WTC11 (cell line): ENCODE results near the gene CENPVL1. TPM values are rescaled to one million over a fixed set of nuclear protein-coding genes. Genes with fewer than 3 reads are reported as not detected.

ENCODE experiments used
- ATAC-seq: fragments of 200-7000 bp; cut with Tn5 transposase; 2 replicates; pipeline ENCODE4 v1.10.0; 2021; ENCODE audit warnings: mild to moderate bottlenecking, moderate library complexity
- CTCF ChIA-PET: fragments of 300-600 bp; sonication (Branson Sonifier 250); formaldehyde crosslinking; loops from one replicate; lab custom pipeline; 2021; ENCODE audit warnings: antibody characterized with exemption; lab: Charles Lee
- POLR2A ChIA-PET: fragments of 350-600 bp; sonication (Branson Sonifier 250); formaldehyde crosslinking; loops from one replicate; lab custom pipeline; 2021; ENCODE audit warnings: antibody characterized with exemption; lab: Charles Lee
- DNase-seq: peaks from one replicate; pipeline ENCODE4 v3.0.0; 2021; ENCODE audit warnings: low spot score
- H3K27ac Mint-ChIP-seq: 2 replicates; pipeline ENCODE4 v1.8.0; 2021; ENCODE audit warnings: mixed read lengths
- H3K27me3 Mint-ChIP-seq: 2 replicates; pipeline ENCODE4 v1.8.0; 2021; ENCODE audit warnings: low read depth, mild to moderate bottlenecking, moderate library complexity, mixed read lengths
- H3K36me3 Mint-ChIP-seq: 2 replicates; pipeline ENCODE4 v1.8.0; 2021; ENCODE audit warnings: mixed read lengths
- H3K4me1 Mint-ChIP-seq: 2 replicates; pipeline ENCODE4 v1.8.0; 2022; ENCODE audit warnings: mixed read lengths
- H3K4me3 Mint-ChIP-seq: 2 replicates; pipeline ENCODE4 v1.8.0; 2021; ENCODE audit warnings: mild to moderate bottlenecking, moderate library complexity, mixed read lengths
- H3K9me3 Mint-ChIP-seq: 2 replicates; pipeline ENCODE4 v1.8.0; 2021; ENCODE audit warnings: mixed read lengths
- ELF4 ChIP-seq: sonication (generic); formaldehyde crosslinking; IDR thresholded peaks from 2 replicates; pipeline ENCODE4 v1.8.1; 2022; ENCODE audit warnings: low read depth, mild to moderate bottlenecking, moderate library complexity, missing genetic modification reagents
- ESRRA ChIP-seq: sonication (generic); formaldehyde crosslinking; IDR thresholded peaks from 2 replicates; pipeline ENCODE4 v1.8.1; 2022; ENCODE audit warnings: mild to moderate bottlenecking, missing genetic modification reagents, borderline replicate concordance
- JAZF1 ChIP-seq: fragments of 250-450 bp; sonication (Bioruptor Pico); IDR thresholded peaks from 2 replicates; pipeline ENCODE4 v1.9.0; 2021; ENCODE audit warnings: moderate library complexity, mild to moderate bottlenecking, inconsistent platforms
- JUN ChIP-seq: sonication (generic); formaldehyde crosslinking; IDR thresholded peaks from 2 replicates; pipeline ENCODE4 v1.8.0; 2023; ENCODE audit warnings: mild to moderate bottlenecking, missing genetic modification reagents
- KAT7 ChIP-seq: sonication (generic); formaldehyde crosslinking; IDR thresholded peaks from 2 replicates; pipeline ENCODE4 v1.8.1; 2023; ENCODE audit warnings: missing genetic modification reagents, mild to moderate bottlenecking, borderline replicate concordance
- NR3C1 ChIP-seq: sonication (generic); formaldehyde crosslinking; conservative IDR thresholded peaks from 2 replicates; pipeline ENCODE4 v1.8.1; 2023; ENCODE audit warnings: low read depth, mild to moderate bottlenecking, missing genetic modification reagents
- SMAD3 ChIP-seq: sonication (generic); formaldehyde crosslinking; IDR thresholded peaks from 2 replicates; pipeline ENCODE4 v1.8.0; 2022; ENCODE audit warnings: missing genetic modification reagents, mild to moderate bottlenecking, borderline replicate concordance
- SMAD4 ChIP-seq: sonication (generic); formaldehyde crosslinking; IDR thresholded peaks from 2 replicates; pipeline ENCODE4 v1.8.0; 2022; ENCODE audit warnings: mild to moderate bottlenecking, missing genetic modification reagents
- TEAD4 ChIP-seq: sonication (generic); formaldehyde crosslinking; IDR thresholded peaks from 2 replicates; pipeline ENCODE4 v1.8.0; 2022; ENCODE audit warnings: mild to moderate bottlenecking, missing genetic modification reagents
- ZBTB21 ChIP-seq: sonication (generic); formaldehyde crosslinking; IDR thresholded peaks from 2 replicates; pipeline ENCODE4 v1.8.1; 2023; ENCODE audit warnings: mild to moderate bottlenecking, missing genetic modification reagents, borderline replicate concordance
- ZNF263 ChIP-seq: sonication (generic); formaldehyde crosslinking; IDR thresholded peaks from 2 replicates; pipeline ENCODE4 v1.8.1; 2022; ENCODE audit warnings: low read depth, mild to moderate bottlenecking, moderate library complexity, missing genetic modification reagents
- ZNF671 ChIP-seq: fragments of 250-450 bp; sonication (Bioruptor Pico); IDR thresholded peaks from 2 replicates; pipeline ENCODE4 v1.8.0; 2021; ENCODE audit warnings: mild to moderate bottlenecking
- total RNA-seq: library from RNA; stranded (reverse); gene quantifications from 3 replicates; pipeline ENCODE4 v1.2.3, GENCODE V29; 2021
- TF ChIP-seq, protein P1 (sequence below): fragments of 250-450 bp; sonication (Bioruptor Pico); IDR thresholded peaks from 2 replicates; pipeline ENCODE4 v1.9.0; 2021; ENCODE audit warnings: mild to moderate bottlenecking
- TF ChIP-seq, protein P2 (sequence below): sonication (generic); formaldehyde crosslinking; IDR thresholded peaks from 2 replicates; pipeline ENCODE4 v1.8.1; 2022; ENCODE audit warnings: missing genetic modification reagents, borderline replicate concordance
- TF ChIP-seq, protein P3 (sequence below): sonication (generic); formaldehyde crosslinking; IDR thresholded peaks from 2 replicates; pipeline ENCODE4 v1.8.1; 2023; ENCODE audit warnings: mild to moderate bottlenecking, missing genetic modification reagents, borderline replicate concordance
- TF ChIP-seq, protein P4 (sequence below): sonication (generic); formaldehyde crosslinking; IDR thresholded peaks from 2 replicates; pipeline ENCODE4 v1.8.0; 2022; ENCODE audit warnings: mild to moderate bottlenecking, missing genetic modification reagents
- TF ChIP-seq, protein P5 (sequence below): sonication (generic); formaldehyde crosslinking; IDR thresholded peaks from 2 replicates; pipeline ENCODE4 v1.8.0; 2023; ENCODE audit warnings: mild to moderate bottlenecking, missing genetic modification reagents
- TF ChIP-seq, protein P6 (sequence below): sonication (generic); formaldehyde crosslinking; IDR thresholded peaks from 2 replicates; pipeline ENCODE4 v1.8.0; 2022; ENCODE audit warnings: mild to moderate bottlenecking, missing genetic modification reagents
- TF ChIP-seq, protein P7 (sequence below): sonication (generic); formaldehyde crosslinking; IDR thresholded peaks from 2 replicates; pipeline ENCODE4 v1.8.0; 2022; ENCODE audit warnings: missing genetic modification reagents
- TF ChIP-seq, protein P8 (sequence below): sonication (generic); formaldehyde crosslinking; IDR thresholded peaks from 2 replicates; pipeline ENCODE4 v1.8.0; 2023; ENCODE audit warnings: missing genetic modification reagents, mild to moderate bottlenecking, borderline replicate concordance

CENPVL1 gene
- total RNA-seq, 1 experiment from 2014 or later, result 3.5 TPM

DNA sequence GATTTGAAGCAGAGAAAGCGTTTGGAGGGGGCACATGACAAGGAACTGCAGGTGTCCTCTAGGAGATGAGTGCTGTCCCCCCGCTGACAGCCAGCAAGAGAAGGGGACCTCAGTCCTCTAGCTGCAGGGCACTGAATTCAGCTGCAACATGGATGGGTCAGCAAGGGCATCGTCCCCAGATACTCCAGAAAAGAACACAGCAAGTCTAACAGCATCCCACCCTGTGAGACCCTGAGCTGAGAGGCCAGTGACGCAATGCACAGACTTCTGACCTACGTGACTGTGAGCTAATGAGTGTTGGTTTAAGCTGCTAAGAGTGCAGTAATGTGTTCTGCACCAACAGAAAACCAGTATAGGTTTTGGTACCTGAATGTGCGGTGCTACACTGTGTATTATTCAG lies 16.1 kb upstream of the CENPVL1 start:
- DNase-seq, result no peak
- H3K9me3 Mint-ChIP-seq, result no peaks in the 10 kb centered on the region
- H3K36me3 Mint-ChIP-seq, result no peaks in the 10 kb centered on the region
- H3K27ac Mint-ChIP-seq, result no peak overlapping the region
- TF ChIP-seq, protein P1, sequence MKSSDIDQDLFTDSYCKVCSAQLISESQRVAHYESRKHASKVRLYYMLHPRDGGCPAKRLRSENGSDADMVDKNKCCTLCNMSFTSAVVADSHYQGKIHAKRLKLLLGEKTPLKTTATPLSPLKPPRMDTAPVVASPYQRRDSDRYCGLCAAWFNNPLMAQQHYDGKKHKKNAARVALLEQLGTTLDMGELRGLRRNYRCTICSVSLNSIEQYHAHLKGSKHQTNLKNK (CRISPR knock-in tag), result no peak
- TF ChIP-seq, protein P2, sequence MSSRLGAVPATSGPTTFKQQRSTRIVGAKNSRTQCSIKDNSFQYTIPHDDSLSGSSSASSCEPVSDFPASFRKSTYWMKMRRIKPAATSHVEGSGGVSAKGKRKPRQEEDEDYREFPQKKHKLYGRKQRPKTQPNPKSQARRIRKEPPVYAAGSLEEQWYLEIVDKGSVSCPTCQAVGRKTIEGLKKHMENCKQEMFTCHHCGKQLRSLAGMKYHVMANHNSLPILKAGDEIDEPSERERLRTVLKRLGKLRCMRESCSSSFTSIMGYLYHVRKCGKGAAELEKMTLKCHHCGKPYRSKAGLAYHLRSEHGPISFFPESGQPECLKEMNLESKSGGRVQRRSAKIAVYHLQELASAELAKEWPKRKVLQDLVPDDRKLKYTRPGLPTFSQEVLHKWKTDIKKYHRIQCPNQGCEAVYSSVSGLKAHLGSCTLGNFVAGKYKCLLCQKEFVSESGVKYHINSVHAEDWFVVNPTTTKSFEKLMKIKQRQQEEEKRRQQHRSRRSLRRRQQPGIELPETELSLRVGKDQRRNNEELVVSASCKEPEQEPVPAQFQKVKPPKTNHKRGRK (CRISPR knock-in tag), result no peak
- TF ChIP-seq JAZF1 (no peak), ZNF263 (no peak), KAT7 (CRISPR knock-in tag) (no peak), SMAD3 (CRISPR knock-in tag) (no peak), ZNF671 (CRISPR knock-in tag) (no peak), ESRRA (no peak), SMAD4 (CRISPR knock-in tag) (no peak), JUN (CRISPR knock-in tag) (no peak), ZBTB21 (CRISPR knock-in tag) (no peak), NR3C1 (CRISPR knock-in tag) (no peak), ELF4 (CRISPR knock-in tag) (no peak), TEAD4 (no peak)
- TF ChIP-seq, protein P3, sequence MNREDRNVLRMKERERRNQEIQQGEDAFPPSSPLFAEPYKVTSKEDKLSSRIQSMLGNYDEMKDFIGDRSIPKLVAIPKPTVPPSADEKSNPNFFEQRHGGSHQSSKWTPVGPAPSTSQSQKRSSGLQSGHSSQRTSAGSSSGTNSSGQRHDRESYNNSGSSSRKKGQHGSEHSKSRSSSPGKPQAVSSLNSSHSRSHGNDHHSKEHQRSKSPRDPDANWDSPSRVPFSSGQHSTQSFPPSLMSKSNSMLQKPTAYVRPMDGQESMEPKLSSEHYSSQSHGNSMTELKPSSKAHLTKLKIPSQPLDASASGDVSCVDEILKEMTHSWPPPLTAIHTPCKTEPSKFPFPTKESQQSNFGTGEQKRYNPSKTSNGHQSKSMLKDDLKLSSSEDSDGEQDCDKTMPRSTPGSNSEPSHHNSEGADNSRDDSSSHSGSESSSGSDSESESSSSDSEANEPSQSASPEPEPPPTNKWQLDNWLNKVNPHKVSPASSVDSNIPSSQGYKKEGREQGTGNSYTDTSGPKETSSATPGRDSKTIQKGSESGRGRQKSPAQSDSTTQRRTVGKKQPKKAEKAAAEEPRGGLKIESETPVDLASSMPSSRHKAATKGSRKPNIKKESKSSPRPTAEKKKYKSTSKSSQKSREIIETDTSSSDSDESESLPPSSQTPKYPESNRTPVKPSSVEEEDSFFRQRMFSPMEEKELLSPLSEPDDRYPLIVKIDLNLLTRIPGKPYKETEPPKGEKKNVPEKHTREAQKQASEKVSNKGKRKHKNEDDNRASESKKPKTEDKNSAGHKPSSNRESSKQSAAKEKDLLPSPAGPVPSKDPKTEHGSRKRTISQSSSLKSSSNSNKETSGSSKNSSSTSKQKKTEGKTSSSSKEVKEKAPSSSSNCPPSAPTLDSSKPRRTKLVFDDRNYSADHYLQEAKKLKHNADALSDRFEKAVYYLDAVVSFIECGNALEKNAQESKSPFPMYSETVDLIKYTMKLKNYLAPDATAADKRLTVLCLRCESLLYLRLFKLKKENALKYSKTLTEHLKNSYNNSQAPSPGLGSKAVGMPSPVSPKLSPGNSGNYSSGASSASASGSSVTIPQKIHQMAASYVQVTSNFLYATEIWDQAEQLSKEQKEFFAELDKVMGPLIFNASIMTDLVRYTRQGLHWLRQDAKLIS, result no peak
- TF ChIP-seq, protein P4, sequence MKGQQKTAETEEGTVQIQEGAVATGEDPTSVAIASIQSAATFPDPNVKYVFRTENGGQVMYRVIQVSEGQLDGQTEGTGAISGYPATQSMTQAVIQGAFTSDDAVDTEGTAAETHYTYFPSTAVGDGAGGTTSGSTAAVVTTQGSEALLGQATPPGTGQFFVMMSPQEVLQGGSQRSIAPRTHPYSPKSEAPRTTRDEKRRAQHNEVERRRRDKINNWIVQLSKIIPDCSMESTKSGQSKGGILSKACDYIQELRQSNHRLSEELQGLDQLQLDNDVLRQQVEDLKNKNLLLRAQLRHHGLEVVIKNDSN (CRISPR knock-in tag), result no peak
- TF ChIP-seq, protein P5, sequence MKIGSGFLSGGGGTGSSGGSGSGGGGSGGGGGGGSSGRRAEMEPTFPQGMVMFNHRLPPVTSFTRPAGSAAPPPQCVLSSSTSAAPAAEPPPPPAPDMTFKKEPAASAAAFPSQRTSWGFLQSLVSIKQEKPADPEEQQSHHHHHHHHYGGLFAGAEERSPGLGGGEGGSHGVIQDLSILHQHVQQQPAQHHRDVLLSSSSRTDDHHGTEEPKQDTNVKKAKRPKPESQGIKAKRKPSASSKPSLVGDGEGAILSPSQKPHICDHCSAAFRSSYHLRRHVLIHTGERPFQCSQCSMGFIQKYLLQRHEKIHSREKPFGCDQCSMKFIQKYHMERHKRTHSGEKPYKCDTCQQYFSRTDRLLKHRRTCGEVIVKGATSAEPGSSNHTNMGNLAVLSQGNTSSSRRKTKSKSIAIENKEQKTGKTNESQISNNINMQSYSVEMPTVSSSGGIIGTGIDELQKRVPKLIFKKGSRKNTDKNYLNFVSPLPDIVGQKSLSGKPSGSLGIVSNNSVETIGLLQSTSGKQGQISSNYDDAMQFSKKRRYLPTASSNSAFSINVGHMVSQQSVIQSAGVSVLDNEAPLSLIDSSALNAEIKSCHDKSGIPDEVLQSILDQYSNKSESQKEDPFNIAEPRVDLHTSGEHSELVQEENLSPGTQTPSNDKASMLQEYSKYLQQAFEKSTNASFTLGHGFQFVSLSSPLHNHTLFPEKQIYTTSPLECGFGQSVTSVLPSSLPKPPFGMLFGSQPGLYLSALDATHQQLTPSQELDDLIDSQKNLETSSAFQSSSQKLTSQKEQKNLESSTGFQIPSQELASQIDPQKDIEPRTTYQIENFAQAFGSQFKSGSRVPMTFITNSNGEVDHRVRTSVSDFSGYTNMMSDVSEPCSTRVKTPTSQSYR (CRISPR knock-in tag), result no peak
- TF ChIP-seq, protein P6, sequence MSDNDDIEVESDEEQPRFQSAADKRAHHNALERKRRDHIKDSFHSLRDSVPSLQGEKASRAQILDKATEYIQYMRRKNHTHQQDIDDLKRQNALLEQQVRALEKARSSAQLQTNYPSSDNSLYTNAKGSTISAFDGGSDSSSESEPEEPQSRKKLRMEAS, result no peak
- TF ChIP-seq, protein P7, sequence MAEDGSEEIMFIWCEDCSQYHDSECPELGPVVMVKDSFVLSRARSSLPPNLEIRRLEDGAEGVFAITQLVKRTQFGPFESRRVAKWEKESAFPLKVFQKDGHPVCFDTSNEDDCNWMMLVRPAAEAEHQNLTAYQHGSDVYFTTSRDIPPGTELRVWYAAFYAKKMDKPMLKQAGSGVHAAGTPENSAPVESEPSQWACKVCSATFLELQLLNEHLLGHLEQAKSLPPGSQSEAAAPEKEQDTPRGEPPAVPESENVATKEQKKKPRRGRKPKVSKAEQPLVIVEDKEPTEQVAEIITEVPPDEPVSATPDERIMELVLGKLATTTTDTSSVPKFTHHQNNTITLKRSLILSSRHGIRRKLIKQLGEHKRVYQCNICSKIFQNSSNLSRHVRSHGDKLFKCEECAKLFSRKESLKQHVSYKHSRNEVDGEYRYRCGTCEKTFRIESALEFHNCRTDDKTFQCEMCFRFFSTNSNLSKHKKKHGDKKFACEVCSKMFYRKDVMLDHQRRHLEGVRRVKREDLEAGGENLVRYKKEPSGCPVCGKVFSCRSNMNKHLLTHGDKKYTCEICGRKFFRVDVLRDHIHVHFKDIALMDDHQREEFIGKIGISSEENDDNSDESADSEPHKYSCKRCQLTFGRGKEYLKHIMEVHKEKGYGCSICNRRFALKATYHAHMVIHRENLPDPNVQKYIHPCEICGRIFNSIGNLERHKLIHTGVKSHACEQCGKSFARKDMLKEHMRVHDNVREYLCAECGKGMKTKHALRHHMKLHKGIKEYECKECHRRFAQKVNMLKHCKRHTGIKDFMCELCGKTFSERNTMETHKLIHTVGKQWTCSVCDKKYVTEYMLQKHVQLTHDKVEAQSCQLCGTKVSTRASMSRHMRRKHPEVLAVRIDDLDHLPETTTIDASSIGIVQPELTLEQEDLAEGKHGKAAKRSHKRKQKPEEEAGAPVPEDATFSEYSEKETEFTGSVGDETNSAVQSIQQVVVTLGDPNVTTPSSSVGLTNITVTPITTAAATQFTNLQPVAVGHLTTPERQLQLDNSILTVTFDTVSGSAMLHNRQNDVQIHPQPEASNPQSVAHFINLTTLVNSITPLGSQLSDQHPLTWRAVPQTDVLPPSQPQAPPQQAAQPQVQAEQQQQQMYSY, result no peak
- TF ChIP-seq, protein P8, sequence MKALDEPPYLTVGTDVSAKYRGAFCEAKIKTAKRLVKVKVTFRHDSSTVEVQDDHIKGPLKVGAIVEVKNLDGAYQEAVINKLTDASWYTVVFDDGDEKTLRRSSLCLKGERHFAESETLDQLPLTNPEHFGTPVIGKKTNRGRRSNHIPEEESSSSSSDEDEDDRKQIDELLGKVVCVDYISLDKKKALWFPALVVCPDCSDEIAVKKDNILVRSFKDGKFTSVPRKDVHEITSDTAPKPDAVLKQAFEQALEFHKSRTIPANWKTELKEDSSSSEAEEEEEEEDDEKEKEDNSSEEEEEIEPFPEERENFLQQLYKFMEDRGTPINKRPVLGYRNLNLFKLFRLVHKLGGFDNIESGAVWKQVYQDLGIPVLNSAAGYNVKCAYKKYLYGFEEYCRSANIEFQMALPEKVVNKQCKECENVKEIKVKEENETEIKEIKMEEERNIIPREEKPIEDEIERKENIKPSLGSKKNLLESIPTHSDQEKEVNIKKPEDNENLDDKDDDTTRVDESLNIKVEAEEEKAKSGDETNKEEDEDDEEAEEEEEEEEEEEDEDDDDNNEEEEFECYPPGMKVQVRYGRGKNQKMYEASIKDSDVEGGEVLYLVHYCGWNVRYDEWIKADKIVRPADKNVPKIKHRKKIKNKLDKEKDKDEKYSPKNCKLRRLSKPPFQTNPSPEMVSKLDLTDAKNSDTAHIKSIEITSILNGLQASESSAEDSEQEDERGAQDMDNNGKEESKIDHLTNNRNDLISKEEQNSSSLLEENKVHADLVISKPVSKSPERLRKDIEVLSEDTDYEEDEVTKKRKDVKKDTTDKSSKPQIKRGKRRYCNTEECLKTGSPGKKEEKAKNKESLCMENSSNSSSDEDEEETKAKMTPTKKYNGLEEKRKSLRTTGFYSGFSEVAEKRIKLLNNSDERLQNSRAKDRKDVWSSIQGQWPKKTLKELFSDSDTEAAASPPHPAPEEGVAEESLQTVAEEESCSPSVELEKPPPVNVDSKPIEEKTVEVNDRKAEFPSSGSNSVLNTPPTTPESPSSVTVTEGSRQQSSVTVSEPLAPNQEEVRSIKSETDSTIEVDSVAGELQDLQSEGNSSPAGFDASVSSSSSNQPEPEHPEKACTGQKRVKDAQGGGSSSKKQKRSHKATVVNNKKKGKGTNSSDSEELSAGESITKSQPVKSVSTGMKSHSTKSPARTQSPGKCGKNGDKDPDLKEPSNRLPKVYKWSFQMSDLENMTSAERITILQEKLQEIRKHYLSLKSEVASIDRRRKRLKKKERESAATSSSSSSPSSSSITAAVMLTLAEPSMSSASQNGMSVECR, result no peak
- H3K4me3 Mint-ChIP-seq, result no peak overlapping the region
- no peak for ATAC-seq
- peaks cover 4% of the 10 kb centered on the region; the same call in 1 of the 2 replicates for H3K27me3 Mint-ChIP-seq
- 0 out of 2 replicates have a peak, but pooled peaks cover 3% of the 10 kb centered on the region for H3K4me1 Mint-ChIP-seq
- POLR2A ChIA-PET, result no interaction called here
- CTCF ChIA-PET, result interaction anchor here (0.7 kb wide), 1 partner anchor 43 kb away, joined by 5 read pairs; no protein-coding TSS in a partner anchor
